GM18873 (cell line): ENCODE measurements around the gene LRIT1.

Source experiments
- ATAC-seq: cut with Tn5 transposase; IDR thresholded peaks from one replicate; pipeline ENCODE4 v1.9.1; 2021; ENCODE audit warnings: mild to moderate bottlenecking, moderate library complexity, moderate number of reproducible peaks; ENCODE audit not compliant: unreplicated experiment, low FRiP score

Gene LRIT1

GRCh38 chr10:84217746-84218145 is 23.6 kb downstream of the LRIT1 start:
- no peak for ATAC-seq

- no peak for ATAC-seq
These were observed 24.5 kb downstream of the LRIT1 start for GRCh38 chr10:84216834-84217233.

GRCh38 chr10:84214612-84215235 is 26.6 kb downstream of the LRIT1 start:
- no peak for ATAC-seq

- ATAC-seq: no peak
These were observed 27.2 kb downstream of the LRIT1 start for GRCh38 chr10:84214046-84214572.

GRCh38 chr10:84213076-84213475 is 28.3 kb downstream of the LRIT1 start:
- no peak for ATAC-seq

- no peak for ATAC-seq
These were observed 29.3 kb downstream of the LRIT1 start for GRCh38 chr10:84212014-84212413.

- no peak for ATAC-seq
These were observed 29.8 kb downstream of the LRIT1 start for GRCh38 chr10:84211566-84211965.

GRCh38 chr10:84208023-84208422 is 33.3 kb downstream of the LRIT1 start:
- no peak for ATAC-seq

GRCh38 chr10:84205853-84206525 is 35.4 kb downstream of the LRIT1 start:
- no peak for ATAC-seq

- ATAC-seq: peak; percentile 80
These were observed 36.1 kb downstream of the LRIT1 start for GRCh38 chr10:84205049-84205852.

GRCh38 chr10:84204610-84205009 is 36.7 kb downstream of the LRIT1 start:
- no peak for ATAC-seq

GRCh38 chr10:84204122-84204521 is 37.2 kb downstream of the LRIT1 start:
- ATAC-seq: no peak

GRCh38 chr10:84202349-84202748 is 39.0 kb downstream of the LRIT1 start:
- ATAC-seq: no peak

GRCh38 chr10:84201682-84202081 is 39.7 kb downstream of the LRIT1 start:
- no peak for ATAC-seq

- no peak for ATAC-seq
These were observed 40.1 kb downstream of the LRIT1 start for GRCh38 chr10:84201244-84201606.

GRCh38 chr10:84200537-84201243 is 40.7 kb downstream of the LRIT1 start:
- no peak for ATAC-seq

- no peak for ATAC-seq
These were observed 43.0 kb downstream of the LRIT1 start for GRCh38 chr10:84198206-84198915.

- no peak for ATAC-seq
These were observed 43.7 kb downstream of the LRIT1 start for GRCh38 chr10:84197643-84198042.

- ATAC-seq: no peak
These were observed 44.4 kb downstream of the LRIT1 start for GRCh38 chr10:84196941-84197340.

GRCh38 chr10:84196083-84196482 is 45.3 kb downstream of the LRIT1 start:
- ATAC-seq: no peak
